Neural crest cell (in vitro differentiated cells): Measurements from ENCODE around the gene FCAMR. TPM values are rescaled to one million over a fixed set of nuclear protein-coding genes. Genes with fewer than 3 reads are reported as not detected.

Source experiments
- DNase-seq: peaks from one replicate; pipeline ENCODE4 v3.0.0; 2021; ENCODE audit warnings: low read depth, mixed read lengths, low spot score
- H3K27ac Mint-ChIP-seq: one replicate; pipeline ENCODE4 v1.8.0; 2021; ENCODE audit warnings: mild to moderate bottlenecking, mixed read lengths; ENCODE audit not compliant: unreplicated experiment
- H3K27me3 Mint-ChIP-seq: 2 replicates; pipeline ENCODE4 v1.8.0; 2021; ENCODE audit warnings: low read depth, mild to moderate bottlenecking, mixed read lengths
- H3K36me3 Mint-ChIP-seq: 2 replicates; pipeline ENCODE4 v1.8.0; 2021; ENCODE audit warnings: low read depth, mild to moderate bottlenecking, mixed read lengths
- H3K4me1 Mint-ChIP-seq: 2 replicates; pipeline ENCODE4 v1.8.0; 2021; ENCODE audit warnings: mixed read lengths
- H3K4me3 Mint-ChIP-seq: one replicate; pipeline ENCODE4 v1.8.0; 2021; ENCODE audit warnings: mild to moderate bottlenecking, mixed read lengths
- H3K9me3 Mint-ChIP-seq: 2 replicates; pipeline ENCODE4 v1.8.0; 2021; ENCODE audit warnings: mixed read lengths
- CTCF ChIP-seq: fragments of 200-600 bp; sonication (generic); conservative IDR thresholded peaks from 2 replicates; pipeline ENCODE4 v1.5.0; 2021; ENCODE audit warnings: antibody characterized with exemption, mild to moderate bottlenecking
- total RNA-seq: library from RNA; stranded (reverse); gene quantifications from 2 replicates; pipeline ENCODE4 v1.2.1, GENCODE V29; 2021

FCAMR gene
- total RNA-seq, 1 donor from 2014 or later: not detected

- Mint-ChIP-seq H3K4me1 (no peaks in the 10 kb centered on the region), H3K9me3 (no peaks in the 10 kb centered on the region), H3K36me3 (no peaks in the 10 kb centered on the region), H3K27ac (no peak overlapping the region), H3K4me3 (no peak overlapping the region), H3K27me3 (peaks cover 39% of the 10 kb centered on the region)
- peak; percentile 28 for DNase-seq
- peak; percentile 77 for TF ChIP-seq CTCF
Measured at GRCh38 chr1:206982216-206982615, 12.0 kb upstream of the FCAMR start.

GRCh38 chr1:206979379-206980043 is 9.3 kb upstream of the FCAMR start:
- Mint-ChIP-seq H3K4me3 (no peak overlapping the region), H3K27me3 (peaks cover 22% of the 10 kb centered on the region), H3K9me3 (no peaks in the 10 kb centered on the region), H3K27ac (no peak overlapping the region), H3K4me1 (no peaks in the 10 kb centered on the region), H3K36me3 (no peaks in the 10 kb centered on the region)
- no peak for DNase-seq
- peak; percentile 60 for TF ChIP-seq CTCF

- TF ChIP-seq CTCF: no peak
- no peak overlapping the region for H3K4me3 Mint-ChIP-seq
- H3K27me3 Mint-ChIP-seq: peaks cover 20% of the 10 kb centered on the region
- DNase-seq: no peak
- no peaks in the 10 kb centered on the region for H3K36me3 Mint-ChIP-seq
- no peaks in the 10 kb centered on the region for H3K9me3 Mint-ChIP-seq
- H3K27ac Mint-ChIP-seq: no peak overlapping the region
- no peaks in the 10 kb centered on the region for H3K4me1 Mint-ChIP-seq
Measured at GRCh38 chr1:206978259-206978658, 8.0 kb upstream of the FCAMR start.

- Mint-ChIP-seq H3K36me3 (no peaks in the 10 kb centered on the region), H3K4me1 (no peaks in the 10 kb centered on the region), H3K27ac (no peak overlapping the region), H3K27me3 (peaks cover 25% of the 10 kb centered on the region), H3K4me3 (no peak overlapping the region), H3K9me3 (no peaks in the 10 kb centered on the region)
- no peak for TF ChIP-seq CTCF
- DNase-seq: no peak
Measured at GRCh38 chr1:206975306-206975705, 5.0 kb upstream of the FCAMR start.

GRCh38 chr1:206974140-206974539 is 3.9 kb upstream of the FCAMR start:
- DNase-seq: no peak
- H3K4me3 Mint-ChIP-seq: no peak overlapping the region
- no peaks in the 10 kb centered on the region for H3K36me3 Mint-ChIP-seq
- no peak for TF ChIP-seq CTCF
- H3K4me1 Mint-ChIP-seq: no peaks in the 10 kb centered on the region
- H3K27ac Mint-ChIP-seq: no peak overlapping the region
- peaks cover 31% of the 10 kb centered on the region for H3K27me3 Mint-ChIP-seq
- H3K9me3 Mint-ChIP-seq: no peaks in the 10 kb centered on the region
